Breast epithelium (tissue), 4 donors: ENCODE measurements around the gene NXN. TPM values are rescaled to one million over a fixed set of nuclear protein-coding genes. Genes with fewer than 3 reads are reported as not detected.

Experiments used
- DNase-seq, 2 donors: peaks; one replicate each; pipeline ENCODE4 v3.0.0-alpha.2; 2019; ENCODE audit warnings: low spot score in 2 of 2
- H3K27ac ChIP-seq, 2 donors: fragments of 200-600 bp; sonication (generic) in 1 of 2; one replicate each; pipeline ENCODE4 v1.5.1; 2016 to 2019; ENCODE audit warnings: mild to moderate bottlenecking in 1 of 2
- H3K27me3 ChIP-seq, 2 donors: fragments of 200-600 bp; sonication (generic) in 1 of 2; one replicate each; pipeline versions ENCODE4 v1.5.1 to v1.6.0; 2017 to 2019; ENCODE audit warnings: control low read depth in 1 of 2, mild to moderate bottlenecking in 1 of 2
- H3K36me3 ChIP-seq: fragments of 200-600 bp; one replicate; pipeline ENCODE4 v1.5.1; 2019
- H3K4me1 ChIP-seq, 2 donors: fragments of 200-600 bp; sonication (generic); one replicate each; pipeline ENCODE4 v1.5.1; 2016 to 2019; ENCODE audit warnings: control low read depth in 1 of 2
- H3K4me3 ChIP-seq, 3 donors: fragments of 200-600 bp; sonication (generic); 1 replicate in 2 of 3; 2 replicates in 1 of 3; pipeline ENCODE4 v1.5.1; 2016 to 2019; ENCODE audit warnings: mild to moderate bottlenecking in 3 of 3, moderate library complexity in 2 of 3
- H3K9me3 ChIP-seq, 2 donors: fragments of 200-600 bp; sonication (generic) in 1 of 2; one replicate each; pipeline ENCODE4 v1.5.1; 2016 to 2019; ENCODE audit warnings: control low read depth in 1 of 2
- CTCF ChIP-seq, 3 donors: fragments of 450-650 bp; IDR thresholded peaks; one replicate each; pipeline ENCODE4 v1.5.1; 2016 to 2017; ENCODE audit warnings: antibody characterized with exemption in 3 of 3, mild to moderate bottlenecking in 3 of 3, moderate library complexity in 3 of 3
- POLR2A ChIP-seq: fragments of 450-650 bp; IDR thresholded peaks from one replicate; pipeline ENCODE4 v1.6.1; 2016; ENCODE audit warnings: antibody characterized with exemption, mild to moderate bottlenecking, moderate library complexity
- POLR2AphosphoS5 ChIP-seq, 3 donors: sonication (generic); formaldehyde crosslinking; IDR thresholded peaks; one replicate each; pipeline ENCODE4 v1.6.1; 2017; ENCODE audit warnings: antibody characterized with exemption in 3 of 3
- intact Hi-C: fragments of 100-400 bp; cut with DNase I; formaldehyde crosslinking; loops from one replicate; pipeline ENCODE4 v1.15.1; 2023; ENCODE audit warnings: low total_unique reads
- total RNA-seq, 3 donors: library from RNA; depleted of rRNA; stranded (reverse); fragments of >200 nt; gene quantifications; one replicate each; pipeline ENCODE4 v1.1.0, GENCODE V29; 2016

NXN gene
- total RNA-seq, 3 donors from 2014 or later = 9.3 to 14.3 (median 12.8) TPM

GRCh38 chr17:1003972-1004768 lies 24.6 kb upstream of the NXN start:
- no peaks in the 10 kb centered on the region for H3K9me3 ChIP-seq
- peak overlapping the region; percentile 29 to 76 for H3K27ac ChIP-seq
- no peak overlapping the region for H3K4me3 ChIP-seq
- no peaks in the 10 kb centered on the region for H3K36me3 ChIP-seq
- DNase-seq = no peak
- peaks cover 11 to 21% of the 10 kb centered on the region in 2 donors for H3K4me1 ChIP-seq
- no peaks in the 10 kb centered on the region for H3K27me3 ChIP-seq
- intact Hi-C loops = no loop called here
- TF ChIP-seq POLR2AphosphoS5 (IDR thresholded peaks at IDR 0.05) (no peak), POLR2A (no peak), CTCF (IDR thresholded peaks at IDR 0.05) (no peak)

- intact Hi-C loops = no loop called here
Measured at GRCh38 chr17:1003633-1003971, 24.0 kb upstream of the NXN start.

DNA sequence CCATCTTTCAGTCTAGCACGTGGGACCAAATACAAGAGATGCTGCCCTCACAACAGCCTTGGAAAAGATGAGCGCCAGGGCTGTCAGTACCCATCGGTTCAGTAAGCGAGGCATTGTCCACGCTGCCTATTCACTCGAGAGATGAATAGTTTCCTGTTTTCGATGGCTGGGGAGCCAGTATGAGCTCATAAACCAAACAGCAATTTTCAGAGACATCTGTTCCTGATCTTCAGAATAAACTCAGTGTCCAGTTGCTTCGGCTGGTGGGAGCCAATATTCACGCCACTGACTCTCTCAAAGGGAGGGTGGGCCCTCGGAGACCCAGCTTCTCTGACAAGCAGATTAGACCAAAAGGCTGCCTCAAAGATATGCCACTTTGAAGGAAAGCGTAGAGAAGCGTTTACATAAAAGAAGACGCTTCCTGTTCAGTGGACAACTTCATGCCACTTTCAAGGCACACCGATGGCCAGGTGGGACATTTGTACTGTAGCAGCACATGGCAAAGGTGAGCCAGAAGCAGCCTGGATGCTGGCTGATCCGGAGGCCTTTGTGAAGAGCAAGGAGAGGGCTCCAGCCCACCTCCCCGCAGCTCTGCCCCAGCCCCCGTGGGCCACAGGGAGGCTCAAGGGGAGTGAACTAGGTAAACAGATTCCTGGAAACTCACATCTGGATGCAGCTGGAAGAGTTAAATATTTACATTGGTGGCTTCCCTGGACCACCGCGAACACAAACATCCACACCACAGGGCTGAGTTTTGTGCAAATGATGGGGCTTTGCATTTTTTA lies 23.4 kb upstream of the NXN start:
- Histone ChIP-seq H3K4me3 (no peak overlapping the region), H3K36me3 (no peaks in the 10 kb centered on the region), H3K27ac (peak overlapping the region; percentile 46 to 77), H3K27me3 (no peaks in the 10 kb centered on the region), H3K9me3 (no peaks in the 10 kb centered on the region), H3K4me1 (peaks cover 13 to 28% of the 10 kb centered on the region in 2 donors)
- no peak for DNase-seq
- no peak for TF ChIP-seq POLR2A
- no peak for TF ChIP-seq CTCF (IDR thresholded peaks at IDR 0.05)
- no peak for TF ChIP-seq POLR2AphosphoS5 (IDR thresholded peaks at IDR 0.05)
- intact Hi-C loops = no loop called here

More at GRCh38 chr17:1003633-1003971, 24.0 kb upstream of the NXN start:
- peak overlapping the region in 1 of 2 donors; percentile 76 for H3K27ac ChIP-seq
- peaks cover 11 to 24% of the 10 kb centered on the region in 2 donors for H3K4me1 ChIP-seq
- DNase-seq = no peak
- H3K36me3 ChIP-seq = no peaks in the 10 kb centered on the region
- H3K9me3 ChIP-seq = no peaks in the 10 kb centered on the region
- TF ChIP-seq CTCF (IDR thresholded peaks at IDR 0.05) (no peak), POLR2A (no peak), POLR2AphosphoS5 (IDR thresholded peaks at IDR 0.05) (no peak)
- no peaks in the 10 kb centered on the region for H3K27me3 ChIP-seq
- H3K4me3 ChIP-seq = no peak overlapping the region

- no peaks in the 10 kb centered on the region for H3K36me3 ChIP-seq
Measured at GRCh38 chr17:1002412-1002753, 22.8 kb upstream of the NXN start.

More at GRCh38 chr17:1002412-1002753, 22.8 kb upstream of the NXN start:
- peak overlapping the region; percentile 46 to 77 for H3K27ac ChIP-seq
- no peak for DNase-seq
- intact Hi-C loops = no loop called here
- TF ChIP-seq POLR2A (no peak), CTCF (IDR thresholded peaks at IDR 0.05) (no peak), POLR2AphosphoS5 (IDR thresholded peaks at IDR 0.05) (no peak)
- no peaks in the 10 kb centered on the region for H3K27me3 ChIP-seq
- no peak overlapping the region for H3K4me3 ChIP-seq
- H3K9me3 ChIP-seq = no peaks in the 10 kb centered on the region
- peaks cover 14 to 33% of the 10 kb centered on the region in 2 donors for H3K4me1 ChIP-seq
